ENCODE measurements around the gene LRRC37A3.
"Not testable (repeated sequence)": the region's sequence is repeated elsewhere in the genome, so short reads cannot be mapped to it uniquely, and the experiment has no call there.

- TF ChIP-seq CTCF, POLR2AphosphoS5, POLR2A, EP300 (IDR thresholded peaks at IDR 0.05): not testable (repeated sequence)
Measured at GRCh38 chr17:64808178-64808977, 110.9 kb downstream of the LRRC37A3 start.

Data from gastroesophageal sphincter (tissue), 3 donors.